ENCODE results near the gene USP20.

GRCh38 chr9:129869585-129870501, 34.6 kb downstream of the USP20 start:
- TF ChIP-seq POLR2A (IDR thresholded peaks at IDR 0.05) (no peak), CTCF (IDR thresholded peaks at IDR 0.05) (no peak)
